ENCODE results near the gene S100Z.
"Not testable (repeated sequence)": the region's sequence is repeated elsewhere in the genome, so short reads cannot be mapped to it uniquely, and the experiment has no call there.

S100Z gene

GRCh38 chr5:76888733-76889300 lies 39.0 kb downstream of the S100Z start:
- no peak for DNase-seq

- DNase-seq: no peak
Observed at GRCh38 chr5:76893294-76893693, 43.5 kb downstream of the S100Z start.

- DNase-seq: no peak
Observed at GRCh38 chr5:76896196-76896595, 46.4 kb downstream of the S100Z start.

- no peak for DNase-seq
Observed at GRCh38 chr5:76901522-76901921, 51.7 kb downstream of the S100Z start.

- DNase-seq: no peak
Observed at GRCh38 chr5:76908166-76908565, 58.4 kb downstream of the S100Z start.

GRCh38 chr5:76910344-76910933 lies 60.6 kb downstream of the S100Z start:
- DNase-seq: not testable (repeated sequence)

- not testable (repeated sequence) for DNase-seq
Observed at GRCh38 chr5:76914671-76915070, 64.9 kb downstream of the S100Z start.

- DNase-seq: no peak
Observed at GRCh38 chr5:76918539-76918938, 68.7 kb downstream of the S100Z start.

GRCh38 chr5:76920491-76920890 lies 70.7 kb downstream of the S100Z start:
- no peak for DNase-seq

- DNase-seq: no peak
Observed at GRCh38 chr5:76926329-76927105, 76.7 kb downstream of the S100Z start.

GRCh38 chr5:76927961-76928360 lies 78.1 kb downstream of the S100Z start:
- no peak for DNase-seq

- no peak for DNase-seq
Observed at GRCh38 chr5:76930083-76930482, 80.3 kb downstream of the S100Z start.

- no peak for DNase-seq
Observed at GRCh38 chr5:76938177-76938576, 88.4 kb downstream of the S100Z start.

GRCh38 chr5:76941000-76941399 lies 91.2 kb downstream of the S100Z start:
- no peak for DNase-seq

GRCh38 chr5:76941442-76941841 lies 91.6 kb downstream of the S100Z start:
- no peak for DNase-seq

GRCh38 chr5:76942581-76942980 lies 92.8 kb downstream of the S100Z start:
- DNase-seq: no peak

GRCh38 chr5:76943006-76943405 lies 93.2 kb downstream of the S100Z start:
- no peak for DNase-seq

GRCh38 chr5:76944638-76945037 lies 94.8 kb downstream of the S100Z start:
- DNase-seq: no peak

GRCh38 chr5:76945238-76945637 lies 95.4 kb downstream of the S100Z start:
- not testable (repeated sequence) for DNase-seq

- no peak for DNase-seq
Observed at GRCh38 chr5:76946090-76946489, 96.3 kb downstream of the S100Z start.

GRCh38 chr5:76947082-76947503 lies 97.3 kb downstream of the S100Z start:
- DNase-seq: no peak

GRCh38 chr5:76952795-76953536 lies 103.2 kb downstream of the S100Z start, which contains the start of gene CRHBP:
Gene CRHBP (plus strand): TSS chr5:76953045. CDS start chr5:76953135, 90 bp downstream.
- DNase-seq: no peak

All from NCI-H510A (cell line).